ENCODE results near the gene WDR62.
"Not testable (repeated sequence)": the region's sequence is repeated elsewhere in the genome, so short reads cannot be mapped to it uniquely, and the experiment has no call there.

Gene WDR62

DNA sequence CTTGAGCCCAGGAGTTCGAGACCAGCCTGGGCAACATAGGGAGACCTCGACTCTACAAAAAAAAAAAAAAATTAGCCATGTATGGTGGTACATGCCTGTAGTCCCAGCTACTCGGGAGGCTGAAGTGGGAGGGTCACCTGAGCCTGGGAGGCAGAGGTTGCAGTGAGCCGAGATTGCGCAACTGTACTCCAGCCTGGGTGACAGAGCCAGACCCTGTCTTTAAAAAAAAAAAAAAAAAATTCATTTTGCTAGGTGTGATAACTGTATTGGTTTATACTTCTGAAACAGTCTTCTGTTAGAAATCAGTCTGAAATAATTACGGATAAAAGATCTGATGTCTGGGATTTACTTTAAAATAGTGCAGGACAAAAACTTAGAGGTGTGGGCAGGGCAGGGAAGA is 13.6 kb upstream of the WDR62 start:
- POLR2A ChIA-PET = interaction anchor here (1.1 to 4.4 kb wide), 4 partner anchors 13 to 29 kb away, joined by 3 to 19 read pairs (median 7); partner anchors contain the start of genes ALKBH6 and THAP8
- H3K4me1 ChIP-seq (ENCODE audit: control insufficient read depth, insufficient read depth, low read length); H3K4me3 ChIP-seq (ENCODE audit: low read depth, low read length); H3K27ac ChIP-seq (ENCODE audit: extremely low read depth, low read depth, low read length); H3K9me3 ChIP-seq (ENCODE audit: control insufficient read depth, insufficient read depth, low read depth, low read length): not testable (repeated sequence)
- TF ChIP-seq ZNF747 (tag by site-specific recombination; IDR thresholded peaks at IDR 0.05) = 0 out of 2 replicates have a peak, but pooled peaks have one; percentile 60
- peak; percentile 36; the same call in 1 of the 2 replicates for TF ChIP-seq ZNF600 (tag by site-specific recombination; IDR thresholded peaks at IDR 0.05)
- 0 out of 2 replicates have a peak, but pooled peaks have one; percentile 12 for TF ChIP-seq ZBTB17 (tag by site-specific recombination; IDR thresholded peaks at IDR 0.05)
- TF ChIP-seq, protein P1, sequence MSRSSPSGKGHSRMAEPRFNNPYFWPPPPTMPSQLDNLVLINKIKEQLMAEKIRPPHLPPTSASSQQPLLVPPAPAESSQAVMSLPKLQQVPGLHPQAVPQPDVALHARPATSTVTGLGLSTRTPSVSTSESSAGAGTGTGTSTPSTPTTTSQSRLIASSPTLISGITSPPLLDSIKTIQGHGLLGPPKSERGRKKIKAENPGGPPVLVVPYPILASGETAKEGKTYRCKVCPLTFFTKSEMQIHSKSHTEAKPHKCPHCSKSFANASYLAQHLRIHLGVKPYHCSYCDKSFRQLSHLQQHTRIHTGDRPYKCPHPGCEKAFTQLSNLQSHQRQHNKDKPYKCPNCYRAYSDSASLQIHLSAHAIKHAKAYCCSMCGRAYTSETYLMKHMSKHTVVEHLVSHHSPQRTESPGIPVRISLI (tag by site-specific recombination; IDR thresholded peaks at IDR 0.05) = peak; percentile 95
- CTCF ChIA-PET = interaction anchor here (2.1 kb wide), 1 partner anchor 10 kb away, joined by 6 read pairs; no protein-coding TSS in a partner anchor
- peaks cover 8 to 80% of the 10 kb centered on the region in 2 experiments for H3K36me3 ChIP-seq (ENCODE audit: control insufficient read depth in 2 of 2, insufficient read depth in 1 of 2, low read length in 2 of 2)

DNA sequence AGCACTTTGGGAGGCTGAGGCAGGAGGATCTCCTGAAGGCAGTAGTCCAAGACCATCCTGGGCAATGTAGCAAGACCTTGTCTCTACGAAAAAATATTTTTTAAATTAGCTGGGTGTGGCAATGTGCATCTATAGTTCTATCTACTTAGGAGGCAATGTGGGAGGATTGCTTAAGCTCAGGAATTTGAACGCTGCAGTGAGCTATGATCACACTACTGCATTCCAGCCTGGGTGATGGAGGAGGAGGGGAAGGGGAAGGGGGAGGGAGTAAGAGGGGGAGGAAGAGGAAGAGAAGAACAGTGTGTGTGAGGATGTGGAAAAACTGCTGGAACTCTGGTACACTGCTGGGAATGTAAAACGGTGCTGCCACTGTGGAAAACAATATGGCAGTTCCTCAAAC is 12.9 kb upstream of the WDR62 start:
- TF ChIP-seq, protein P2, sequence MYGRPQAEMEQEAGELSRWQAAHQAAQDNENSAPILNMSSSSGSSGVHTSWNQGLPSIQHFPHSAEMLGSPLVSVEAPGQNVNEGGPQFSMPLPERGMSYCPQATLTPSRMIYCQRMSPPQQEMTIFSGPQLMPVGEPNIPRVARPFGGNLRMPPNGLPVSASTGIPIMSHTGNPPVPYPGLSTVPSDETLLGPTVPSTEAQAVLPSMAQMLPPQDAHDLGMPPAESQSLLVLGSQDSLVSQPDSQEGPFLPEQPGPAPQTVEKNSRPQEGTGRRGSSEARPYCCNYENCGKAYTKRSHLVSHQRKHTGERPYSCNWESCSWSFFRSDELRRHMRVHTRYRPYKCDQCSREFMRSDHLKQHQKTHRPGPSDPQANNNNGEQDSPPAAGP (tag by site-specific recombination; IDR thresholded peaks at IDR 0.05) = no peak
- TF ChIP-seq ZSCAN18 (tag by site-specific recombination; IDR thresholded peaks at IDR 0.05) (no peak), ZNF10 (tag by site-specific recombination; IDR thresholded peaks at IDR 0.05) (no peak), ZNF664 (tag by site-specific recombination; IDR thresholded peaks at IDR 0.05) (no peak), EGR2 (tag by site-specific recombination; IDR thresholded peaks at IDR 0.05; ENCODE audit: low read depth) (peak; percentile 95), ZNF146 (tag by site-specific recombination; IDR thresholded peaks at IDR 0.05) (no peak), ZNF335 (tag by site-specific recombination; conservative IDR thresholded peaks at IDR 0.05) (no peak), ZNF23 (tag by site-specific recombination; IDR thresholded peaks at IDR 0.05; ENCODE audit: borderline replicate concordance) (no peak), ZNF398 (tag by site-specific recombination; IDR thresholded peaks at IDR 0.05) (peak; percentile 65), ZFHX2 (tag by site-specific recombination; conservative IDR thresholded peaks at IDR 0.05) (peak; percentile 82), ZNF560 (tag by site-specific recombination; IDR thresholded peaks at IDR 0.05; ENCODE audit: borderline replicate concordance) (no peak), ZNF777 (tag by site-specific recombination; IDR thresholded peaks at IDR 0.05; ENCODE audit: borderline replicate concordance) (no peak), SP2 (tag by site-specific recombination; IDR thresholded peaks at IDR 0.05) (peak; percentile 26), ZNF600 (tag by site-specific recombination; IDR thresholded peaks at IDR 0.05) (0 out of 2 replicates have a peak, but pooled peaks have one; percentile 14), ZNF202 (tag by site-specific recombination; IDR thresholded peaks at IDR 0.05; ENCODE audit: borderline replicate concordance) (no peak), SCRT2 (tag by site-specific recombination; IDR thresholded peaks at IDR 0.05) (no peak), ZNF654 (tag by site-specific recombination; IDR thresholded peaks at IDR 0.05; ENCODE audit: low read depth) (no peak)
- Histone ChIP-seq H3K4me1 (ENCODE audit: control insufficient read depth, insufficient read depth, low read length) (peaks cover 2% of the 10 kb centered on the region; the same call in 1 of the 2 replicates), H3K27ac (ENCODE audit: extremely low read depth, low read depth, low read length) (no peak overlapping the region), H3K36me3 (ENCODE audit: control insufficient read depth in 2 of 2, insufficient read depth in 1 of 2, low read length in 2 of 2) (peaks cover 8 to 78% of the 10 kb centered on the region in 2 experiments), H3K9me3 (ENCODE audit: control insufficient read depth, insufficient read depth, low read depth, low read length) (no peaks in the 10 kb centered on the region; the same call in none of the 2 replicates), H3K4me3 (ENCODE audit: low read depth, low read length) (no peak overlapping the region)
- ChIA-PET POLR2A (interaction anchor here (0.5 to 4.4 kb wide), 8 partner anchors 12 to 1934 kb away, joined by 3 to 19 read pairs (median 6); partner anchors contain the start of genes ALKBH6 and THAP8), CTCF (interaction anchor here (0.6 to 2.1 kb wide), 3 partner anchors 9 to 350 kb away, joined by 3 to 6 read pairs (median 3); no protein-coding TSS in a partner anchor)

All from HEK293 (cell line).